Measurements from ENCODE around the gene GALNS. TPM values are rescaled to one million over a fixed set of nuclear protein-coding genes. Genes with fewer than 3 reads are reported as not detected.
A peak's percentile ranks its signal among the peaks of the same experiment; 100 is the strongest.

The GALNS gene
- total and polyA plus RNA-seq, 7 experiments from 2014 or later: 9.8 to 64.3 (median 49.7) TPM

DNA sequence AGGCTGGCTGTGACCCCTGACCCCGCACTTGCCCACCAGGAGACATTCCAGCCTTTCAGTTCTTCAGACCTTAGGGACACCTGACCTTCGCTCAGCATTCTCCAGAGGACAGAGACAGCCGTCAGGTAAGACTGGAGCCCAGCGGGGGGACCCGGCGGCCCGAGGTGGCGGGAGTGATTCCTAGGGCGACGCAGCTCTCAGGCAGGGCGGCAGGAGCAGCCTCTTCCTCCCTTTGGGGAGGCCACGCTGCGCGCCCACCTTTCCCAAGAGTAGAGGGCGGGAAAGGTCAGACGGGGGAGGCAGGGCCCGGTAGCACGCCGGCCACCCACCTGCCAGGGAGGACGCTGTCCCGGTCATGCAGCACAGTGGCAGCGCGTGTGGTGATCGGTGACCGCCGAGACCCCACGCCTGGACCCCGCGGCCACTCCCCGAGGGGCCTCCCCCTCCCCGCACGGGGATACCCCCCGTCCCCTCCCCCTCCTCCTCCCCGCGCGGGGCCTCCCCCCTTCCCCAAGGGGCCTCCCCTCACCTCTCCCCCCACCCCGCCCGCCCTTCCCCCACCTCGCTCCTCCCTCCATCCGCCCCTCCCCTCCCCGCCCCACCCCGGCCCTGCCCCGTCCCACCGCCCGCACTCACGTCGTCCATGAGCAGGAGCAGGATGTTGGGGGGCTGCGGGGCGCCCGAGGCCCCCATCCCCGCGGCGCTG is 472 bp downstream of the GALNS start:
- peaks cover 20 to 25% of the 10 kb centered on the region in 2 donors for H3K4me1 ChIP-seq (ENCODE audit: control insufficient read depth in 2 of 2, insufficient read depth in 2 of 2, low read length in 2 of 2)
- H3K27me3 ChIP-seq (ENCODE audit: control insufficient read depth in 2 of 2, insufficient read depth in 2 of 2, low read length in 2 of 2): no peaks in the 10 kb centered on the region
- ChIA-PET CTCF (interaction anchor here (1.9 to 2.2 kb wide), 3 partner anchors 44 to 113 kb away, joined by 6 to 15 read pairs (median 9); partner anchors contain the start of gene APRT), POLR2A (interaction anchor here (0.6 to 3.6 kb wide), 19 partner anchors 40 to 906 kb away, joined by 3 to 42 read pairs (median 3); partner anchors contain the start of genes APRT, CTU2, RNF166 and ZC3H18)
- no peaks in the 10 kb centered on the region for H3K9me3 ChIP-seq (ENCODE audit: control insufficient read depth in 2 of 3, low read length in 3 of 3)
- intact Hi-C loops (cut with micrococcal nuclease): loop anchor here (2.0 to 10.0 kb wide), 14 partner anchors 53 to 651 kb away; partner anchors contain the start of genes ZC3H18 (in 2 of the 2), CDT1 (in 1 of the 2), MVD (in 1 of the 2) and PIEZO1 (in 1 of the 2)
- Mint-ChIP-seq H3K9me3 (peaks cover 0 to 3% (median 0%) of the 10 kb centered on the region in 11 donors), H3K36me3 (peaks cover 0 to 23% (median 3%) of the 10 kb centered on the region in 5 donors), H3K4me3 (peak overlapping the region; percentile 58 to 100 (median 96)), H3K27me3 (no peaks in the 10 kb centered on the region), H3K27ac (peak overlapping the region in 8 of 9 donors; percentile 45 to 90 (median 68)), H3K4me1 (peaks cover 24 to 48% (median 41%) of the 10 kb centered on the region in 7 donors)
- peak in 7 of 9 donors; percentile 13 to 35 (median 17) for DNase-seq
- peak overlapping the region; percentile 71 for H3K27ac ChIP-seq (ENCODE audit: low read depth, low read length)
- peak overlapping the region; percentile 98 for H3K4me3 ChIP-seq (ENCODE audit: low read length)
- H3K36me3 ChIP-seq (ENCODE audit: control insufficient read depth in 2 of 3, insufficient read depth in 3 of 3, low read length in 3 of 3): peaks cover 0 to 31% (median 7%) of the 10 kb centered on the region in 3 experiments
- ATAC-seq: peak; percentile 42

DNA sequence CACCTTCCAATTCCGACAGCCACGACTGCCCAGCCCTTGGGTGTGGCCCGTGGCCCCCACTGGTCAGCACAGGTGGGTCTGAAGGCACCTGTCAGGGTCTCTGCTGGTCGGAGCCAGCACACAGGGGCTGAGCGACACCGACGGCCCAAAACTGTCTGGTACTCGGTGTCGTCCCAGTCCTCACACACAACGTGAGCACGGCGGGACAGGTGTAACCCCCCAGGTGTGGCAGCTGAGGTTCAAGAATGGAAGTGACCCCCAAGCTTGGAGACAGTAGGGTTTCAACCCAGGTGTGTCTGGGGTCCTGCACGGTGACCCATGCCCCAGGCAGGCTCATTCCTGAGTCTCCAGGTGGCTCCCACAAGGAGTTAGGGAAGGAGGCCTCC is 1.0 kb downstream of the GALNS start:
- ChIA-PET POLR2A (interaction anchor here (0.6 to 3.6 kb wide), 2 partner anchors 45 to 905 kb away, joined by 3 to 42 read pairs; partner anchors contain the start of gene APRT), CTCF (no interaction called here)
- H3K4me3 ChIP-seq (ENCODE audit: low read length): no peak overlapping the region
- peaks cover 20 to 25% of the 10 kb centered on the region in 2 donors for H3K4me1 ChIP-seq (ENCODE audit: control insufficient read depth in 2 of 2, insufficient read depth in 2 of 2, low read length in 2 of 2)
- intact Hi-C loops (cut with micrococcal nuclease): loop anchor here (2.0 to 10.0 kb wide), 14 partner anchors 53 to 652 kb away; partner anchors contain the start of genes ZC3H18 (in 2 of the 2), CDT1 (in 1 of the 2), MVD (in 1 of the 2) and PIEZO1 (in 1 of the 2)
- no peaks in the 10 kb centered on the region for H3K27me3 ChIP-seq (ENCODE audit: control insufficient read depth in 2 of 2, insufficient read depth in 2 of 2, low read length in 2 of 2)
- peaks cover 0 to 30% (median 7%) of the 10 kb centered on the region in 3 experiments for H3K36me3 ChIP-seq (ENCODE audit: control insufficient read depth in 2 of 3, insufficient read depth in 3 of 3, low read length in 3 of 3)
- Mint-ChIP-seq H3K27ac (peak overlapping the region in 8 of 9 donors; percentile 45 to 90 (median 68)), H3K9me3 (peaks cover 0 to 3% (median 0%) of the 10 kb centered on the region in 11 donors), H3K27me3 (no peaks in the 10 kb centered on the region), H3K4me1 (peaks cover 24 to 48% (median 41%) of the 10 kb centered on the region in 7 donors), H3K36me3 (peaks cover 0 to 18% (median 3%) of the 10 kb centered on the region in 5 donors), H3K4me3 (peak overlapping the region; percentile 58 to 97 (median 76))
- H3K9me3 ChIP-seq (ENCODE audit: control insufficient read depth in 2 of 3, low read length in 3 of 3): no peaks in the 10 kb centered on the region
- ATAC-seq (no peak), DNase-seq (peak in 1 of 9 donors; percentile 8)
- H3K27ac ChIP-seq (ENCODE audit: low read depth, low read length): peak overlapping the region; percentile 48

DNA sequence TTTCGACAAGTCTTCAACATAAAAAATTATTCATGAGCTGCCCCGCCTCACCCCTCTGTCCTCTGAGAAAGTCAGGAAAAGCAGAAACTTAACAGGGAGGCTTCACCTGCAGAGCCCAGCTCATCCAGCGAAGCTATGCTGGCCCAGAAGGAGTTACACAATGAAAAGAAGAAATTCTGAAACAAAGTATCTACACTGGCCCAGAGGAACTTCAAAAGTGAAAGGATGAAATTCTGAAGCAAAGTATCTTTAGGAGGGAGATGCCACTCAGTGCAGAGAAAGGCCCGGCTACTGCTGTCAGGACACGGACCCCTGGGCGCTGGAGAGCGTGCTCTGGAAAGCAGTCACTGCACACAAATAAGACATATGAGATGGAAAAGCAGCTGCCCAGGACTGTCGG is 1.6 kb downstream of the GALNS start:
- Mint-ChIP-seq H3K4me3 (peak overlapping the region; percentile 58 to 97 (median 72)), H3K27ac (peak overlapping the region; percentile 36 to 88 (median 70)), H3K36me3 (peaks cover 0 to 16% (median 3%) of the 10 kb centered on the region in 5 donors), H3K9me3 (peaks cover 0 to 3% (median 0%) of the 10 kb centered on the region in 11 donors), H3K4me1 (peaks cover 24 to 48% (median 39%) of the 10 kb centered on the region in 7 donors), H3K27me3 (no peaks in the 10 kb centered on the region)
- ChIA-PET CTCF (no interaction called here), POLR2A (no interaction called here)
- Histone ChIP-seq H3K36me3 (ENCODE audit: control insufficient read depth in 2 of 3, insufficient read depth in 3 of 3, low read length in 3 of 3) (peaks cover 0 to 30% (median 7%) of the 10 kb centered on the region in 3 experiments), H3K9me3 (ENCODE audit: control insufficient read depth in 2 of 3, low read length in 3 of 3) (no peaks in the 10 kb centered on the region), H3K4me1 (ENCODE audit: control insufficient read depth in 2 of 2, insufficient read depth in 2 of 2, low read length in 2 of 2) (peaks cover 20 to 25% of the 10 kb centered on the region in 2 donors), H3K27me3 (ENCODE audit: control insufficient read depth in 2 of 2, insufficient read depth in 2 of 2, low read length in 2 of 2) (no peaks in the 10 kb centered on the region), H3K27ac (ENCODE audit: low read depth, low read length) (peak overlapping the region; percentile 48), H3K4me3 (ENCODE audit: low read length) (no peak overlapping the region)
- DNase-seq (no peak), ATAC-seq (no peak)
- intact Hi-C loops (cut with micrococcal nuclease): loop anchor here (5.0 to 10.0 kb wide), 5 partner anchors 87 to 652 kb away; partner anchors contain the start of genes SPG7 (in 1 of the 2) and ZC3H18 (in 1 of the 2)

DNA sequence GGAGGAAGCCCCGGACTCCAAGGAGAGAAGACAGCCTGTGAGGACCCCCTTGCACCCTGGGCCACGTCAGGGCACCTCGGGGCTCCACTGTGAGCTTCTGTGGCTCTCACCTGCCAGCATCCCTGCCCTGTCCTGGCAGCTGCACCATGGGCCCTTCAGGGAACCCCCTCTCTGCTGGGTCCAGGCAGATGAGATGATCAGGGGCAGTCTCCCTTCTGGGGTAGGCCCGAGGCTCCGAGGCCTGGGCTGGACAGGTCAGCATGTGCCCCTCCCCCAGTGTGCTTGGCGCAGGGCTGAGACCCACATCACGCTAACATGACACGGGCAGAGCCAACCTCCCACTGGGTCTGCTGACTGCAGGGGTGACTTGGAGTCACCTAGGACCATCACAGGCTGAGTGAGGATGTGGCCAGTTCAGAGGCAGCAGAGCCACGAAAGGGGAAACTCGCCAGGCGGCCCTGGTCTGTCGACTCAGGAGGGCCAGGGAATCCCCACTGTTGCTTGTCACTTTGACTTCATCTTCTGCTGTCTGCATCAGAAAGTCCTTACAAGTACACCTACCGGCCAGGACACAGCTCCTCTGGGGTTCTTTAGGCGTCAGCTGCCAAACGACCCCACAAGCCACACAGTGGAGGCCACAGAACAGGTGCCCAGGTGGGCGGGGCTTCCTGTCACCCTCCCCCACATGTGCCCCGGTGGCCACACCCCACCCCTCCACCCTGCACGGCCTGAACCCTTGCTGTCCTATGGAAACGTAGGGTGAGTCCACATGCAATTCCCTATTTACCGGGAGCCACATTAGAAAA is 2.2 kb downstream of the GALNS start:
- Mint-ChIP-seq H3K27ac (peak overlapping the region in 8 of 9 donors; percentile 33 to 88 (median 66)), H3K4me1 (peaks cover 24 to 45% (median 37%) of the 10 kb centered on the region in 7 donors), H3K4me3 (peak overlapping the region in 8 of 10 donors; percentile 58 to 97 (median 74)), H3K27me3 (no peaks in the 10 kb centered on the region), H3K9me3 (peaks cover 0 to 3% (median 0%) of the 10 kb centered on the region in 11 donors), H3K36me3 (peaks cover 0 to 12% (median 3%) of the 10 kb centered on the region in 5 donors)
- H3K9me3 ChIP-seq (ENCODE audit: control insufficient read depth in 2 of 3, low read length in 3 of 3): no peaks in the 10 kb centered on the region
- H3K27ac ChIP-seq (ENCODE audit: low read depth, low read length): no peak overlapping the region
- ChIA-PET CTCF (no interaction called here), POLR2A (no interaction called here)
- no peak overlapping the region for H3K4me3 ChIP-seq (ENCODE audit: low read length)
- intact Hi-C loops (cut with micrococcal nuclease): loop anchor here (5.0 to 10.0 kb wide), 5 partner anchors 88 to 653 kb away; partner anchors contain the start of genes SPG7 (in 1 of the 2) and ZC3H18 (in 1 of the 2)
- H3K4me1 ChIP-seq (ENCODE audit: control insufficient read depth in 2 of 2, insufficient read depth in 2 of 2, low read length in 2 of 2): peaks cover 20 to 25% of the 10 kb centered on the region in 2 donors
- no peaks in the 10 kb centered on the region for H3K27me3 ChIP-seq (ENCODE audit: control insufficient read depth in 2 of 2, insufficient read depth in 2 of 2, low read length in 2 of 2)
- H3K36me3 ChIP-seq (ENCODE audit: control insufficient read depth in 2 of 3, insufficient read depth in 3 of 3, low read length in 3 of 3): peaks cover 0 to 27% (median under 1%) of the 10 kb centered on the region in 3 experiments
- DNase-seq: peak in 2 of 9 donors; percentile 21 to 31
- peak; percentile 32 for ATAC-seq

DNA sequence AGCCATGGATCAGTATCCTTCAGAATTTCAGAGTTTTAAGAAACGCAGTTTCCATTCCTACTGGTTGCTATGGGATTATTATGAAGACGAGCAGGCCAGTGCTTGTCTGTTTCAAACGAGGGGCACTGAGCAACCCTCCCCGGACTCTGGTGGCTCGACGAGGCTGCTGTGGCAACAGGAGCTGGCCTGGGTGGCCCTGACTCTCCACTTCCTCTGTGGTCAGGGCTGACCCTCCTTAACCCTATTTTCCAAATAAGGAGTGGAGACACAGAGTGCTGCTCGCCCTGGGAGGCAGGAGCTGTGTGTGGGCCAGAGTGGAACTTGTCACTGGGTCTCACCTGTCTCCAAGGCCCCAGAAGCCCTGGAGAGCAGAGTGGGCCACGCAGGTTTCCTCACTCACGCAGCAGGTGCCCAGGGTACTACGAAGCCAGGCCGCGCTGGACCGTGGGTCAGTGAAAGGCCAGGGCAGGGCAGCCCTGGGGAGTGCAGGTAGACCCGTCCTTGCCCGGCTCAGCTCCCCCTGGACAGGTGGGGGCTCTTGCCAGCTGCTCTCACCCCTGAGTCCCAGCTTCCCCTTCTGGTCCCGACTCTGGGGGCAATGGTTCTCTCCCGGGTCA is 3.3 kb downstream of the GALNS start:
- CTCF ChIA-PET: no interaction called here

More for the DNA sequence above, 3.3 kb downstream of the GALNS start:
- Histone ChIP-seq H3K36me3 (ENCODE audit: control insufficient read depth in 2 of 3, insufficient read depth in 3 of 3, low read length in 3 of 3) (peaks cover 0 to 20% (median 0%) of the 10 kb centered on the region in 3 experiments), H3K4me1 (ENCODE audit: control insufficient read depth in 2 of 2, insufficient read depth in 2 of 2, low read length in 2 of 2) (peaks cover 18 to 22% of the 10 kb centered on the region in 2 donors), H3K27ac (ENCODE audit: low read depth, low read length) (no peak overlapping the region), H3K27me3 (ENCODE audit: control insufficient read depth in 2 of 2, insufficient read depth in 2 of 2, low read length in 2 of 2) (no peaks in the 10 kb centered on the region), H3K4me3 (ENCODE audit: low read length) (no peak overlapping the region), H3K9me3 (ENCODE audit: control insufficient read depth in 2 of 3, low read length in 3 of 3) (no peaks in the 10 kb centered on the region)
- ATAC-seq (no peak), DNase-seq (no peak)
- Mint-ChIP-seq H3K27ac (no peak overlapping the region), H3K36me3 (peaks cover 0 to 6% (median 1%) of the 10 kb centered on the region in 5 donors), H3K27me3 (no peaks in the 10 kb centered on the region), H3K4me1 (peaks cover 20 to 34% (median 31%) of the 10 kb centered on the region in 7 donors), H3K4me3 (peak overlapping the region in 1 of 10 donors; percentile 12), H3K9me3 (peaks cover 0 to 3% (median 0%) of the 10 kb centered on the region in 11 donors)
- intact Hi-C loops (cut with micrococcal nuclease): loop anchor here (10.0 kb wide), 2 partner anchors 279 to 391 kb away; partner anchors contain the start of gene ZC3H18 (in 1 of the 2)
- POLR2A ChIA-PET: no interaction called here

Data from naive thymus-derived CD4-positive, alpha-beta T cell (primary cell).